ENCODE measurements around the gene TCF7L2.

The TCF7L2 gene

GRCh38 chr10:113000876-113001598 is 51.0 kb downstream of the TCF7L2 start:
- DNase-seq, result no peak

GRCh38 chr10:113001599-113002448 is 51.8 kb downstream of the TCF7L2 start:
- DNase-seq, result no peak

GRCh38 chr10:113002449-113002777 is 52.4 kb downstream of the TCF7L2 start:
- DNase-seq, result no peak

DNA sequence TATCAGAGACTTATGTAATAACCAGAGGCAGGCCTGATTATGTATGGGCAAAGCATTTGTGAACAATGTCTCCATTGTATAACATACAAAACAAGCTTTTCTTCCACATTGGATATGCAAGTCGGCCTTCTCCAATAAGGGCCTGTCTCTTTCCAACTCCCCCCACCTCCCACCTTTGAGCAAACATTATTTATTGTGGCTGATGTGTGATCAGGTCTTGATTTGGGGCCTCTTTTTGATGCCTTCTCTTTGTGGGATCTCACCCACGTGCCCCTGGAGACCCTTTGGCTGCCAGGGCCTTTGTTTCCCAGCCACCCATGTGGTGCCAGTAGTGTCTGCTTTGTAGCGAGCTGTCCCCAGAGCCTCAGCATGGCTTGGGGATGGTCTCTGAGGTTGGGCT is 53.0 kb downstream of the TCF7L2 start:
- DNase-seq, result no peak

- no peak for DNase-seq
Observed at GRCh38 chr10:113004069-113004618, 54.1 kb downstream of the TCF7L2 start.

DNA sequence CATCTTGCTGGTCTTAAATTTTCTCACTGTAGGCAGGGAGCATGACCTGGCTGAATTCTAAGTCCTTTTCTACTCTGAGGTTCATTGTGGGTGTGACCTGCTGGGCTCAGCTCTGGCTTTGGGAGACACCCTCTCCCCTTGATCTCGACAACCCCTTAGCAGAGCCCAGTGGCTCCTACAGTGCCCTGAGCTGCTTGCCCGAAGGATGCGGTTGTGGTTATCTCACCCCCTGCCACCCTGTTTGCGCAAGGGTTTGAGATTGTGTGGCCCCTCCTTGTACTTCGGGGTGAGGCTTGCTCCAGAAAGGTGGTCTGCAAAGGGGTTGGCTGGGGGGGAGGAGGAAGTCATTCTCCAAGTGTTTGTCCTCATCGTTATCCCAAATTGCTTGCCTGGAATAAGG is 55.3 kb downstream of the TCF7L2 start:
- DNase-seq, result no peak

DNA sequence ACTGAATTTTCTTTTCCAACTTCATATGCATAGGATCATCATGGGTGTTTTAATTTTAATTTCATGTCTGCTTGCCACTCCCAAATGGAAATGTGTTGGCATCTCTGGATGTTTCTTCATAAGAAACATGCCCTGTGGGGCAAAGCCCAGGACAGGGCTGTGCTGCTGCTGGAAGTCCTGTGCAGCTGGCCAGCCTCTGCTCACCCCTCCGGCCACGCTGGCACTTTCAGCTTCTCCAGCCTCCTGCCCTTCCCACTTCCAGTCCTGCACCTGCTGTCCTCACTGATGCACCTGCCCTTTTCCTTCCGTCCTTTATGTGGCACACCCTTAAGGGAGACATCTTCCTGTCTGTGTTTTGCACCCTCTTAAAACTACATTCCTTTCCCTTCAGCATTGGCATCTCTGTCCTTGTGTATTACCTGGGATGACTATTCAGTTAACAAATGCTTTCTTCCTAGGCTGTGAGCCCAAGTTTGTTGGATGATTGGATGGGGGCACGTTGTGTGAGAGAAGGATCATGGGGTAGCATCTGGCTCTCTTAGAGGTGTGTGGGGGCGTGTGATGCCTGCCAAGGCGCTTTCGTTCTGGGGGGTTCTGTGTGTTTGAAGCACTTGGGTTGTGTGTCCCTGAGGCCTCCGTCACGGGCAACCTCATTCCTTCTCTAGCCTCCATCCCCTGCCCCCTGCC is 56.8 kb downstream of the TCF7L2 start:
- DNase-seq, result no peak

DNA sequence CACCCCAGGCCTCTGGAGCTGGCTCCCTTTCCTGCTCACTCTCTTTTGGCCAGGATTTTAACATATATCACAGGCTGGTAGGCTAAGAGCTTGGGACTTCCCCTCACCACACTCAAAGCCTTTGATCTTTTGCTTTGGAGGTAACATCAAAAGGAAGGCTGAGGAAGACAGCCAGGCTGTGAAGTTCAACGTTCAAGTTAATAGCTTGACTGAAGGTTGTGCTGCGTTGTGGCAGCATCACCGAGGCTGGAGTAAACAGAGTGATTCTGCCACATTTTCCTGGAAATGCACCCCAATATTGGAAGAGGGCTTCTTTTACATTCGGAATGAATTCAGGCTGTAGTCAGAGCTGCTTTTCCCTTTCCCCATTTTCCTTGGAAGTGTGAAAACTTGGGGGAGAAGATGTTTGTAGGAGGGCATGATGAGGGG is 57.3 kb downstream of the TCF7L2 start:
- peak; percentile 5 for DNase-seq

GRCh38 chr10:113007821-113008220 is 57.8 kb downstream of the TCF7L2 start:
- no peak for DNase-seq

- DNase-seq, result no peak
Observed at GRCh38 chr10:113011592-113012374, 61.7 kb downstream of the TCF7L2 start.

- no peak for DNase-seq
Observed at GRCh38 chr10:113015201-113015600, 65.2 kb downstream of the TCF7L2 start.

DNA sequence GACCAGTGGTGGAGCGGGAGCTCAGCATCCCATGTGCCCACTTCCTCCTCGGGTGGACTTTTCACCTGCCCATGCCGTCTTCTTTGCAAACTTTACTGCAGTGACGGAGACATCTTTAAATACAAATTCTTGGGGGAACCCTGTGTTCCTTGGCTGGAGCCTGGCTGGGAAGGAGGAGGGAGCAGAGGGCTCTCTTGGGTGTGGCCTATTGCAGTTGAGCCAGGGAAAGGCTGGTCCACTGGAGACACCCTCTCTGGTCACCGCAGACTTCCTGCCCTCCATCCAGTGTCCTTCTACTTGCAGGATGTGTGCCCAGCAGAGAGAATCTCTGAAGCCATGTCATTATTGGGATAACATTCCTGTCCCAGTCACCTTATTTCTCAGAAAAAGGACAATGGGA is 67.3 kb downstream of the TCF7L2 start:
- DNase-seq, result no peak

GRCh38 chr10:113018034-113018433 is 68.0 kb downstream of the TCF7L2 start:
- no peak for DNase-seq

DNA sequence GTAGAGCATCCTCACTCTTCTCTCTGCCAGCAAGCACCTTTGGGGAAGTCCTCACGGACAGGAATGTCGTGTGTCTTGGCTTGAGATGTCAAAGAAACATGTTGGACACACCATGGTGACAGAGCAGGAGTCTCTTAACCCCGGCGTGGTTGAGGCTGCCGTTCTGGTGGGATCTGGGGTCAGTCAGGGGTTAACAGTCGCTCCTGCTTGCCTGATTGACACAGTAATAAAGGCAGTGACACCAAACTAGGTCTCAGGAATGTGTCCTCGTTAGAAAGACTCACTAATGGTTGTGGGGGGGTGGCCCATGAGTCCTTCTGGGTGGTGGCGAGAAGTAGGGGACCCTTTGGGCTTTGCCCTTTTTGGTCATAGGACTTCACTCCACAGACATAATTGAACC is 69.0 kb downstream of the TCF7L2 start:
- DNase-seq, result no peak

GRCh38 chr10:113019692-113020474 is 69.8 kb downstream of the TCF7L2 start:
- no peak for DNase-seq

GRCh38 chr10:113020475-113020753 is 70.4 kb downstream of the TCF7L2 start:
- DNase-seq, result no peak

DNA sequence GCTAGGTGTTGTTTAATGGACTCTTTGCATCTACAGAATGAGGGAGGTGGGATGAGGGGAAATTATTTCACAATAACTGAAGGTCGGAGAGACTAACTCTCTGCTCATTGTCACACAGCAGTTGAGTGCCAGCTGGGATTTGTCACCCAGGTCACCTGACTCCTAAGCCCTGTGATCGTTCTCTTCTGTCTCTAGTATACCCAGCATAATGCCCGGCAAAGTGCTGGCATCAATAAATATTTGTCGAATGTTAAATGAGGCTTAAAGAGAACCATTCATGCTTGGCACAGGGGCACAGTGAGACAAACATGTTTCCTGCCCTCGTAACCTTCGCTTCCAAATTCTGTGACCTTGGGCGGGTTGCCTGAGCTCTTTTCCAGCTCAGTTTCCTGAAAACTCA is 70.8 kb downstream of the TCF7L2 start:
- DNase-seq, result no peak

DNA sequence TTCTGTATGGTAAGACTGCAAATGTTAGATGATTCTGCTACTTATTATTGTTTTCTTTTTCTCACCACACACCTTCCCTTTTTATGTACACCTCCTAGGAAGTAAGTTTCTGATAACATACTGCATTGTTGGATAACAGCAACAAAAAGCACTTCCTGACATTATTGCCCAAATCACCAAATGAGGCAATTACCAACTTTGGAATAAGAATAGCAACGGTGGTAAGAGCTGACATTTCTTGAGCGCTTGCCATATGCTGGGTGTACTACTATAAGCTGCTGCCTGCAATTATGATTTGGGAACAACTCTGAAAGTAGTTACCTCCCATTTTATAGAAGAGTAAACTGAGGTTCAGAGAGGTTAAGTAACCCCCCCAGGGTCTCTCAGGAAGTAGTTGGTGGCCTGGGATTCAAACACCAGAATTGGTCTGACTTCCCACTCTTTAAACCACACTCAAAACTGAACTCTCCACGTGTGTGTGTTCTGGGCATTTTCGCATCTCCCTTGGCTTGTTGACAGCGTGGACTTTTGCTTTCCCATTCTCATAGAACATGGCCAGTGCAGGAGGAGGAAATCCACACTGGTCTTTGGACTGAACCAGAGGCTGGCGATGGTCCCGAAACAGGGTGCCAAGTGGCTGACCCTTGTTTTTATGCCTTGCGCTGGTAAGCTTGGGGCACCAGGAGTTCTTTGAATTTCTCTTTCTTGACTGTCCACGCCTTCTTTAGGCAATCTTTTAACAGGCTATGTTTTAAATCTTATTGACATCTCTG is 71.4 kb downstream of the TCF7L2 start:
- DNase-seq, result no peak

GRCh38 chr10:113022265-113022664 is 72.2 kb downstream of the TCF7L2 start:
- DNase-seq, result no peak

DNA sequence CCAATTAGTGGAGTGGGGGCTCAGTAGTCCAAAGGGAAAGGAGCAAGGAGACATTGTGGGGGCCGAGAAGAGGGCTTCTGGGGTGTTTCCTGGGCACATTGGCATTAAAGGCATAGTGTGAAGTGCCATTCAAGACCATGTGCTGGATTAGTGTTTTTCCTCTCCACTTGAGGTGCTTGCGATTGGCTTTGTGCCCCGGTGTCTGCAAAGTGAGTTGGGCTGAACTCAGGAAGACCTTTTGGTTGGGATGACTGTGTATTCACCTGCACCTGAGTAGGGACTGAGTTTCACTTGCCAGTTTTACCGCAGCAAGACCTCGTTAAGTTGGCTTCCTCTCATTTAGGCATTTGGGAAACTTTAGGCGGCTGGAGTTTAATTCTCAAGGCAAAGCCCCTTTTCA is 73.0 kb downstream of the TCF7L2 start:
- DNase-seq, result no peak

- DNase-seq, result no peak
Observed at GRCh38 chr10:113024930-113025329, 74.9 kb downstream of the TCF7L2 start.

Measured in activated effector memory CD4-positive, alpha-beta T cell treated with Interleukin-2 at 50 U/mL for 16 hours (primary cell).